Fibroblast of skin of right biceps (primary cell): ENCODE results near the gene SMTNL1.
"Not testable (repeated sequence)": the region's sequence is repeated elsewhere in the genome, so short reads cannot be mapped to it uniquely, and the experiment has no call there.

ENCODE experiments used
- DNase-seq: peaks from one replicate; pipeline ENCODE4 v3.0.0-alpha.2; 2013

The SMTNL1 gene

GRCh38 chr11:57511741-57512430, 25.5 kb upstream of the SMTNL1 start:
- no peak for DNase-seq

DNA sequence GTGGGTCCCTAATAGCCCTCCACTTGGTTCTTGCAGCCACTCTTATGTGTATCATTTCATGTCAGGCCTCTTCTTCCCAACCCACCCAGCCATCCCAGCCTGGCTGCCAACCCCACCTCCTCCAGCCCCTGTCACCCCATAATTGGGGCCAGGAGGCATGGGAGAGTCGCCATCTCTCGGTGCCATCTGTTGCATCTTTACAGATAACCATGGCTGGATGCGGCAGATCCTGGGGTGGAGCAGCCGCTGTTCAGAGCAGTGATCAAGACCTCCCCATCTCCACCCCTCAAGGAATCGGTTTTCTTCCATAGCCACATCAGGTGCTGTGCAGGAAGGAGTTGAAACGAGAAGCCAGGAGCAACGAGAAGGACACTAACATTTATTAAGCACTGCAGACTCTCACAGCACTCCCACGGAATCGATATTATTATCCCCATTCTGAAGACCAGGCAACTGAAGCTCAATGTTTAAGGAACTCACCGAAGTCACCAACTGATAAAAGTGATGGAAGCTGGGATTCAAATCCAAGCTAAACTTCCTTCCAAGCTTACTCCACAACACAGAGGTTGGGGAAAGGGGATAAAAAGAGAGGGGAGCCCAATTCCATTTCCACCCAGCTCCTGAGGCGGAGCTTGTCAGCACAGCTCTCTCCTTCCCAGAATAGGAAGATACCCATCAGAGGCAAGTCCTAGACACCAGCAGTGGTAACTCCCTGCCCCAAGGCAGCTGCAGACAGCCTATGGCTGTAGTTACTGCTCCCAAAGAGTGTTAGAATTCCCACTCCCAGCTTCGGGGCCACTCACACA, 24.5 kb upstream of the SMTNL1 start:
- no peak for DNase-seq

GRCh38 chr11:57513452-57513795, 24.0 kb upstream of the SMTNL1 start:
- DNase-seq = no peak

- peak; percentile 30 for DNase-seq
Measured at GRCh38 chr11:57513911-57514537, 23.4 kb upstream of the SMTNL1 start.

DNA sequence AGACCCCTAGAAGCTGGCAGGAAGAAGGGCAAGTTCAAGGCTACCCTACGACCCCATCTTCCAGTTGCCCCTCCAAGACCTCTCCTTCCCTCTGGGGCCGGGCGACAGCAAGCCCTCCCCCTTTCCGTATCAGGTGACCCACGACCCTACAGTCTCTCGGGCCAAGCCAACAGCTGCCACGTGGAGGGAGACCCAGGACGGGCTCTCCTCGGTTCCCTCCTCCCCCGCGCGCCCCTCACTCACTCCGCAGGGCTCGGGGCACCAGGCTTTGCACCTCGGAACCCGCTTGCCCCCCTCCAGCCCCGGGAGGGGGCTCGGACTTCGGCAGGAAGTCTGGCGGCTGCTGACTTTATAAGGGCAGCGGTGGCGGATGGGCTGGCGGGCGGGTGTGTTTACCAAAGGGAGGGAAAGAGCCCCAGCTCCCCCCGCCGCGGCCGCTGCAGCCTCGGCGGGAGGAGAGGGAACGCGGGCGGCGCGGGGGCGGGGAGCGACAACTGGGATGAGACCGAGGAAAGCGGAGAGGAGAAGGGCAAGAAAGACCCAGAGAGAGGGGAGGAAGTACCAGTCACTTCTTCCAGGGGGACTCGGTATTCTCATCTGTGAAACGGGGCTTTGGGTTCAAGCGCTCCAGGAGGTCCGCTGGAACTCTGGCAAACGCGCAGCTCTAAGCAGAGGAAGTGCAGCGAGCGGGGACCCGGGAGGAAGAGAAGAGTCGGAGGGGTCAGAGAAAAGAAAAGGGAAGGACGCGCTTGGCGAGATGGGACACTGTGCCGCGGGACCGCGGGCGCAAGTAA, 22.7 kb upstream of the SMTNL1 start:
- DNase-seq = peak; percentile 43

GRCh38 chr11:57515332-57516060, 21.9 kb upstream of the SMTNL1 start, which contains the start of gene SLC43A1:
Gene SLC43A1, minus strand, starts transcription at chr11:57515702. Its CDS starts 1,591 bp downstream, at chr11:57514111.
- DNase-seq = peak; percentile 56

GRCh38 chr11:57516061-57516443, 21.3 kb upstream of the SMTNL1 start:
- no peak for DNase-seq

DNA sequence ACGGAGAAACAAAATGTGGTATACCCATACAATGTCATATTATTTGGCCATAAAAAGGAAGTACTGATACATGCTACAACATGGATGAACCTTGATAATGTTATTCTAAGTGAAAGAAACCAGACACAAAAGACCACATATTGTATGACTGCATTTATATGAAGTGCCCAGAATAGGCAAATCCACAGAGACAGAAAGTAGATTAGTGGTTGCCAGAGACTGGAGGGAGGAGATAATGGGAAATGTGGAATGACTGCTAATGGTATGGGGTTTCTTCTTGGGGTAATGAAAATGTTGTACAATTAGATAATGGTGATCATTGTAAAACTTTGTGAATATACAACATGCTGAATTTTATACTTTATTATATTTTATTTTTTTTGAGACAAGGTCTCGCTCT, 16.3 kb upstream of the SMTNL1 start:
- no peak for DNase-seq

GRCh38 chr11:57523419-57523818, 14.0 kb upstream of the SMTNL1 start:
- DNase-seq = no peak

DNA sequence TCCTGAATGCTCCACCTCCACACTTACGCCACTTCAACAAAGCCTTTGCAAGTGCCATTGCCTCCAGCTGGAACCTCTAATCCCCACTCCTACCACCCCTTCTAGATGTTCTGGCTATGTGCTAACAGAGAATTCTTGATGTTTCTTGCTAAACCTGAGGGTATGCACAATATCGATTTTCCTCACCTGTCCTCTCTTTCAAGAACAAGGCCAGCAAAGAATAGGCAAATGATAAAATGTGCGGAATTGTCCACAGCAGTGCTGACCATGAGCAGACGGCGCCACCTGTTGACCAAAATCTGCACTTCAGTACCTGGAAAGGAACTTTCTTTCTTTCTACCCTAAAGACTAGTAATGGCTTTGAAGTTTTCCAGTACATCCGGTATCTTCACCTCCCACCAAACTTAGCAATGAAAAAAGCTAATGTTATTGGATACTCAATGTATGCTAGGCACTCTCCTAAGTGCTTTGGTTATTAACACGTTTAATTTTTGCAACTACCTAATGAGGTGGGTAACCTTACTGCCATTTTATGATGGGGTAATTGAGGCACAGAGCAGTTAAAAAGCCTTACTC, 10.3 kb upstream of the SMTNL1 start:
- DNase-seq = peak; percentile 42

GRCh38 chr11:57529012-57529411, 8.4 kb upstream of the SMTNL1 start:
- no peak for DNase-seq

- no peak for DNase-seq
Measured at GRCh38 chr11:57530215-57530595, 7.2 kb upstream of the SMTNL1 start.

DNA sequence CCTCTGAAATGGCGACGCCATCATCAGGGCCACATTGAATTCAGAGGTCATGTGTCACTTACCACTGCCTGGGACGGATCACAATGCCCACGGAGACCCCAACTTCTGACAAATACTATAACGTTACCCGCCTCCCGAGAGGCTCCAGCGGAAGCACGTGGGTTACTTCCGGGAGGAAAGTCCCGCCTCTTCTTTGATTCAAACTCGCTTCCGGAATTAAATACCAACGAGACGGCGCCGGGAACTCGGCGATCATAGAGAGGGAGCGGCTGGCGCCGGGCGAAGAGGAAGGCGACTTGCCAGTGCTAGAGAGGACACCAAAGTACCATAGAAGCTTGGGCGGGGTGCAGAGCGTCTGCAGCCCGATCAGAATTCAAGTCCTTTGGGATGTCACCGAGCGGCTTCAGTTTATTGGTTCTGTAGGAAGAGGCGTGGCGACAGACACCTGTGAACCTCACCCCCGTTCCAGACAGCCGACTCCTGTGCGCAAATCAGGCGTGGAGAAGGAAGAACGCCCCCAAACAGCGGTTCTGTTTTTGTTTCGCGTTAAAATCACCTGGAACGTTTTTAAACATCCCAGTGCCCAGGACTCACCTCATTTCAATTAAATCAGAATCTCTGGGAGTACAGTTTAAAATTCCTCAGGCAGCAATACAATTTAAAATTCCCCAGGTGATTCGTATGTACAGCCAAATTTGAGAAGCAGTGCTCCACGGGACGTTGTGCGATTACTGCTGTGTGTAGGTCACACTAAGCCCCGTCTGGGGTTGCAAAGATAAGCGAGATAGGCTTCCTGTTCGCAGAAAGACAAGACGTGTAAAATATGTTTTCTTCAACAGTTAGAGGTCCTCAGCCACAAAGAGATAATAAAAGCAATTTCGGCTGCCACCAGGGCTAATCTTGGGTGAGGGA, 6.5 kb upstream of the SMTNL1 start, which contains the start of gene TIMM10:
TIMM10 (minus strand) TSS at position 159 of the 912 bp plus-strand sequence. CDS start 565 bp downstream, outside the sequence.
- DNase-seq = peak; percentile 98

GRCh38 chr11:57534449-57534848, 2.9 kb upstream of the SMTNL1 start:
- not testable (repeated sequence) for DNase-seq

GRCh38 chr11:57539342-57539741, 1.9 kb downstream of the SMTNL1 start:
- no peak for DNase-seq

GRCh38 chr11:57541169-57541568, 3.8 kb downstream of the SMTNL1 start:
- no peak for DNase-seq

DNA sequence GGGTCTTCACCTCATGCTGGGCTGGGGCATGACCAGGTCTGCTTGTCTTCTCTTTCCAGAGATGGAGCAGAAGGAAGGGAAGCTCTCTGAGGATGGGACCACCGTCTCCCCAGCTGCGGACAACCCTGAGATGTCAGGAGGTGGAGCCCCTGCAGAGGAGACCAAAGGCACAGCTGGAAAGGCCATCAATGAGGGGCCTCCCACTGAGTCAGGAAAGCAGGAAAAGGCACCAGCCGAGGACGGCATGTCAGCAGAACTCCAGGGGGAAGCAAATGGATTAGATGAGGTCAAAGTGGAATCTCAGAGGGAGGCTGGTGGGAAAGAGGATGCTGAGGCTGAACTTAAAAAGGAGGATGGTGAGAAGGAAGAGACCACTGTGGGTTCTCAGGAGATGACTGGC, 5.2 kb downstream of the SMTNL1 start:
- DNase-seq = no peak

DNA sequence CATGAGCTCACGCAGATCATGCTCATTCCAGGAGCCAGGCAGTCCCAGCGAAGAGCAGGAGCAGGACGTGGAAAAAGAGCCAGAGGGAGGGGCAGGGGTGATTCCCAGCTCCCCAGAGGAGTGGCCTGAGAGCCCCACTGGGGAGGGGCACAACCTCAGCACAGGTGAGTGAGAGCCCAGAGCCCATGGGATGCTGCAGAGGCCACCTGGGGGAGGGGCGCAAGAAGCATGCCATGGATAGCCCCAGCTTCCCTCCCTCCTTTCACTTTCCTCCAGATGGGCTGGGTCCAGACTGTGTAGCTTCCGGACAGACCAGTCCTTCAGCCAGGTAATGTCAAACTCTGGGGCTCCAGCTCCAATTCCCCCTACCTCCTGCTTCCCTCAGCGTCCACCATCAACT, 6.2 kb downstream of the SMTNL1 start:
- DNase-seq = no peak

GRCh38 chr11:57544566-57544965, 7.2 kb downstream of the SMTNL1 start:
- DNase-seq = no peak

GRCh38 chr11:57545883-57546282, 8.5 kb downstream of the SMTNL1 start:
- no peak for DNase-seq

DNA sequence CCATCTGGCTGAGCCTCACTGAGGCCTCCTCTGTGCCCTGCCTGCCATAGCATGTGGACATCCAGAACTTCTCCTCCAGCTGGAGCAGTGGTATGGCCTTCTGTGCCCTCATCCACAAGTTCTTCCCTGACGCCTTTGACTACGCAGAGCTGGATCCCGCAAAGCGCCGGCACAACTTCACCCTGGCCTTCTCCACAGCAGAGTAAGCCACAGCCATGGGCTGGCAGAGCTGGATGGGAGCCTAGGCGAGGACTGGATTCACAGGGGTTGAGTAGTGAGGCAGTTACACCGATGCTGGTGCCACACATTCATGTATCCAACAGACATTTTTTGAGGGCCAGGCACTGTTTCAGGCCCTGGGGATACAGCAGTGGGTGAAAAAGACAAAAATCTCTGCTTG, 9.1 kb downstream of the SMTNL1 start:
- no peak for DNase-seq
